ENCODE results near the gene RBPJ.

The RBPJ gene

DNA sequence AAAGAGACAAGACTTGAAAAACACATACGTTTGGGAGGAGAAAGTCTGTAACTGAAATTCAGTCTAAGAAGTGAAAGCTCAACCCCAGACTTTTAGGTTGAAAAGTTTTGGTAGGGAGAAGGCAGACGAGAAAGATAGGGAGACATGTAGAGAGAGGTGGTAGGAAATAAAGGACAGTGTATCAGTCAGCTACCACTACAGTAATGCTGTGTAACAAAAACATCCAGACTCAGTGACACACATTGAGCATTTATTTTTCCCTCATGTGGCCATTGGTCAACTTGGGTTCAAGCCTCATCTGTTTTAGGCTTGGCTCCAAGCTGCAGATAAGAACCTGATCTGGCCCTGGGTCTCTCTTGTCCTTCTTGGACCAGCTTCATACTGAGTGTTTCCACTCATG, 142.6 kb downstream of the RBPJ start:
- no peak for DNase-seq

GRCh38 chr4:26464420-26465095, 143.7 kb downstream of the RBPJ start:
- DNase-seq: no peak

- no peak for DNase-seq
Observed at GRCh38 chr4:26466578-26467270, 145.9 kb downstream of the RBPJ start.

- no peak for DNase-seq
Observed at GRCh38 chr4:26467724-26468123, 146.9 kb downstream of the RBPJ start.

- no peak for DNase-seq
Observed at GRCh38 chr4:26468283-26468949, 147.6 kb downstream of the RBPJ start.

DNA sequence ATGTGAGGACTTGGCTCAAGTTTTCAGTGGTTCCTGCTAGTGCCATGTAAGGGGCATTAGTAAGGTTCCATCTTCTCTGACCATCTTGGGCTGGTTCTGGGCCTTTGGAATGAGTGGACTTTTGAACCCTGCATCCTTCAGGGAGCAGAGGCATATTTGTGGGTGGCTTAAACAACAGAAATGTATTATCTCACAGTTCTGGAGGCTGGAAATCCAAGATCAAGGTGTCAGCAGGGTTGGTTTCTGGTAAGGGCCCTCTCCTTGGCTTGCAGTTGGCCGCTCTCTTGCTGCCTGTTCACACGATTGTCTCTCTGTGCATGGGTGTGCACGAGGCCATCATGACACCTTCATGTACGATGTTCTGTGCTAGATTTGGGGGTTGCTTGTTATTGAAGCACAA, 148.2 kb downstream of the RBPJ start:
- no peak for DNase-seq

GRCh38 chr4:26471890-26472289, 151.1 kb downstream of the RBPJ start:
- DNase-seq: no peak

GRCh38 chr4:26473893-26474292, 153.1 kb downstream of the RBPJ start:
- DNase-seq: no peak

DNA sequence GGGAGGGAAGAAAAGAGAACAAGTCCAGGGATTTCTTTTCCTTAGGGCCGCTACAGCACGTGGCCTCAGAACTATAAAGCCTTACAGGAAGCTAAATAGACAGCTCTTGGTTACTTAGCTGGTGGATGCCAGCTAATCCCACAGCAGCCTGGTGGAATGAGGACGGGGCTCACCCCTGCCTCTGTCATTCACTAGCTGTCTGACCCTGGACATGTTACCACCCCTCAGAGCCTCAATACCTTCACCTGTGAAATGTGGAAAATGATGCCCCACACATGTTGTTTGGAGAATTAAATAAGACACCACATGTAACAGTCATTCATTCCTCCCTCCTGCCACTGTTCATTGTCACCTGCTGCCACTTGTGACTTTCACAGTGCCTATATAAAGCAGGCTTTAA, 153.7 kb downstream of the RBPJ start:
- no peak for DNase-seq

GRCh38 chr4:26475716-26476115, 154.9 kb downstream of the RBPJ start:
- DNase-seq: no peak

DNA sequence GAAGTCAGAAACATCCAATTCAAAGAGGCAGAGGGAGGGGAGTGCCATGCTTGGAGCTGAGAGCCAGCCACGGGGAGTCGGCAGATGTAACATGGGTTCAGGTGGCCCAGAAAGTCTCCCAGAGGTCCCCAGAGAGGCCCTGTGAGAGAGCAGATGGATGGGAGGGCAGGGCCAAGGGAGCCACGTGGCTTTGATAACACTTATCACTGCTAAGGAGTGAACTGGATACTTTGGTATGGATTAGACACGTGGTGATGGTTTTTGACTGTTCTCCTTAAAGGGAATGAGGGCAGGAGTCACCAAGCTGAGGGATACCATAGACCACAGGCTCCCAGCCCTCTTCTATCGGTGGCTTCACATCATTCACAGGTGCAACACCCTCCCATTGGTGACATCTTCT, 155.7 kb downstream of the RBPJ start:
- no peak for DNase-seq

- DNase-seq: no peak
Observed at GRCh38 chr4:26478330-26478729, 157.5 kb downstream of the RBPJ start.

DNA sequence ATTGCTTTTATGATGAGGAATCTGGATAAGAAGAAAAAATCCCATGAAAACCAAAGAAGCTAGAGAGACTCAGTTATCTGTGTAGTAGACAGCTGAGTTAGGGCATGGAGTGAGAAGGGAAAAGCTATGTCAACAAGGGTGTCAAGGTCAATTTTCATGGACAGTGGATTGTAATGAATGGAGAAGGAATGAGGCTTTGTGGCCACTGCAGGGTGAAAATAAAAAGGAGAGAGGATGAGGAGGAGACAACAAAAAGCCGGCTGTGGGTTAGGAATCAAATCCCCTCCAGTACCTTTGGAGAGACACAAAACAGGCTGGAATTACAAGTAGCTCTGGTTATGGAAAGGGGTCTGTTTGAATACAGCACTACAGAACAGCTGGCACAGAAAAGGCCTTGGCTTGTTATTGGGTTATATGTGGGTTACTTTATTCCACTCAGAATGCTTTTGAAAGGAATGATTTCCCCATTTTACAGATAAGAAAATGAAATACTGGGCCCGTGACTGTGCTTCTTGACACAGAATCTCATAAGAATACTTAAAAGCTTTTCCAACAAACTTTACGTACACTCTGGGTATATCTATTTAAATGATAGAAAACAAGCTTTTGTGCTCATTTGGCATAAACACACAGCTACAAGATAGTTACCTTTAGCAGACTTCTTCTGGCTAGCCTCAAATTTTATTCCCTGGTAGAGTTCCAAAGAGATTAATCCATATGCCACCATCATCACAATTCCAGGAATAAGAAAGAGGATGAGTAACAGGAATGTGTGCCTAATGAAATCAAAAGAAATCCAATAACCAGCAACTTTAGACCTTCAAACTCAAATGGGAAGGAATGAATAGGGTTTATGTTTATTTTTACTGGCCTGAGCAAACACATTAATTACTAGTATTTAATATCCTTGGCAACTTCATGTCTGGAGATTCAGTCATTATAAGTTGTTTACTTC, 162.0 kb downstream of the RBPJ start:
- DNase-seq: no peak

DNA sequence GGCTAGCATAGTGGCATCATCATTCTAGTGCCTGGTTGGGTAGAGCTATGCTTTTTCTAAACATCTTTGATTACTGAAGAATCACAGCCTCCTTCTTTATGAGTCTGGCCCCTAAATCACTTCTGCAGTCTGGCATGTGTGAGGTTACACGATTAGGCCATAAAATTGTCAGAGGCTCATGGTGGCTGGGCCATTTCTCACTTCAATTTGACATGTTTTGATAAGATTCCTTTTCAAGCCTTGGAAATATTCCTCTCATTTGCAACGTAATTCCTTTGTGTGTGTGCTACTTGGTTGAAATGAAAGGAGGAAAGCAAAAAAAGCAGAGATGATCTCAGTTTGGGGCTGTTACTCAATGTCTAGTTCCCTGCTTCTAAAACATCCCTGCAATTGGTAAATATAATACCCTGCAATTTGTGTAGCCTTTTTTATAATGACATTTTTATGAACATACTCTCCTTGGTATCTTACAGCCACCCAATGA, 163.3 kb downstream of the RBPJ start:
- DNase-seq: no peak

GRCh38 chr4:26484516-26484915, 163.7 kb downstream of the RBPJ start:
- no peak for DNase-seq

Measured in NCI-H1092 (cell line).